PFSK-1 (cell line): Measurements from ENCODE around the gene ZNF644.

Experiments
- FOXP2 ChIP-seq: optimal IDR thresholded peaks from 2 replicates; pipeline ENCODE3; 2011; ENCODE audit warnings: borderline replicate concordance, control low read depth, inconsistent platforms; ENCODE audit not compliant: insufficient read depth; ENCODE audit errors: extremely low read length, extremely low read depth
- POLR2AphosphoS5 ChIP-seq: IDR thresholded peaks from 2 replicates; pipeline ENCODE4 v1.6.1; 2012; ENCODE audit warnings: low read depth, mild to moderate bottlenecking, control low read depth, low read length, moderate library complexity
- SIN3A ChIP-seq: IDR thresholded peaks from 2 replicates; pipeline ENCODE4 v1.6.1; 2012; ENCODE audit warnings: mild to moderate bottlenecking, low read length, moderate library complexity, borderline replicate concordance; ENCODE audit not compliant: insufficient read depth
- TAF1 ChIP-seq: IDR thresholded peaks from 2 replicates; pipeline ENCODE4 v1.6.1; 2012; ENCODE audit warnings: low read length, control low read depth, borderline replicate concordance; ENCODE audit not compliant: insufficient read depth
- TF ChIP-seq, protein P1 (sequence below), 2 experiments: IDR thresholded peaks; 2 replicates each; pipeline versions ENCODE4 v1.6.1 to v1.8.0; 2011 to 2012; ENCODE audit warnings: low read depth in 2 of 2, low read length in 2 of 2, control low read depth in 1 of 2, inconsistent platforms in 1 of 2, mild to moderate bottlenecking in 1 of 2, moderate library complexity in 1 of 2; ENCODE audit not compliant: insufficient read depth in 1 of 2

The ZNF644 gene

GRCh38 chr1:91020967-91021685, 709 bp downstream of the ZNF644 start:
- TF ChIP-seq TAF1: peak; percentile 74; the same call in 1 of the 2 replicates
- no peak for TF ChIP-seq SIN3A
- peak; percentile 69 for TF ChIP-seq POLR2AphosphoS5
- TF ChIP-seq, protein P1, sequence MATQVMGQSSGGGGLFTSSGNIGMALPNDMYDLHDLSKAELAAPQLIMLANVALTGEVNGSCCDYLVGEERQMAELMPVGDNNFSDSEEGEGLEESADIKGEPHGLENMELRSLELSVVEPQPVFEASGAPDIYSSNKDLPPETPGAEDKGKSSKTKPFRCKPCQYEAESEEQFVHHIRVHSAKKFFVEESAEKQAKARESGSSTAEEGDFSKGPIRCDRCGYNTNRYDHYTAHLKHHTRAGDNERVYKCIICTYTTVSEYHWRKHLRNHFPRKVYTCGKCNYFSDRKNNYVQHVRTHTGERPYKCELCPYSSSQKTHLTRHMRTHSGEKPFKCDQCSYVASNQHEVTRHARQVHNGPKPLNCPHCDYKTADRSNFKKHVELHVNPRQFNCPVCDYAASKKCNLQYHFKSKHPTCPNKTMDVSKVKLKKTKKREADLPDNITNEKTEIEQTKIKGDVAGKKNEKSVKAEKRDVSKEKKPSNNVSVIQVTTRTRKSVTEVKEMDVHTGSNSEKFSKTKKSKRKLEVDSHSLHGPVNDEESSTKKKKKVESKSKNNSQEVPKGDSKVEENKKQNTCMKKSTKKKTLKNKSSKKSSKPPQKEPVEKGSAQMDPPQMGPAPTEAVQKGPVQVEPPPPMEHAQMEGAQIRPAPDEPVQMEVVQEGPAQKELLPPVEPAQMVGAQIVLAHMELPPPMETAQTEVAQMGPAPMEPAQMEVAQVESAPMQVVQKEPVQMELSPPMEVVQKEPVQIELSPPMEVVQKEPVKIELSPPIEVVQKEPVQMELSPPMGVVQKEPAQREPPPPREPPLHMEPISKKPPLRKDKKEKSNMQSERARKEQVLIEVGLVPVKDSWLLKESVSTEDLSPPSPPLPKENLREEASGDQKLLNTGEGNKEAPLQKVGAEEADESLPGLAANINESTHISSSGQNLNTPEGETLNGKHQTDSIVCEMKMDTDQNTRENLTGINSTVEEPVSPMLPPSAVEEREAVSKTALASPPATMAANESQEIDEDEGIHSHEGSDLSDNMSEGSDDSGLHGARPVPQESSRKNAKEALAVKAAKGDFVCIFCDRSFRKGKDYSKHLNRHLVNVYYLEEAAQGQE (IDR thresholded peaks at IDR 0.05; ENCODE audit: insufficient read depth in 1 of 2, low read depth in 2 of 2, low read length in 2 of 2): no peak
- TF ChIP-seq FOXP2: no peak

GRCh38 chr1:91020486-91020885, 1.3 kb downstream of the ZNF644 start:
- TF ChIP-seq TAF1 (no peak), POLR2AphosphoS5 (no peak), SIN3A (no peak), FOXP2 (no peak)
- TF ChIP-seq, protein P1 (IDR thresholded peaks at IDR 0.05; ENCODE audit: insufficient read depth in 1 of 2, low read depth in 2 of 2, low read length in 2 of 2): no peak

- TF ChIP-seq TAF1: no peak
- TF ChIP-seq POLR2AphosphoS5: no peak
- no peak for TF ChIP-seq SIN3A
- TF ChIP-seq FOXP2: no peak
- TF ChIP-seq, protein P1 (IDR thresholded peaks at IDR 0.05; ENCODE audit: insufficient read depth in 1 of 2, low read depth in 2 of 2, low read length in 2 of 2): no peak
Measured at GRCh38 chr1:91018006-91018405, 3.8 kb downstream of the ZNF644 start.

DNA sequence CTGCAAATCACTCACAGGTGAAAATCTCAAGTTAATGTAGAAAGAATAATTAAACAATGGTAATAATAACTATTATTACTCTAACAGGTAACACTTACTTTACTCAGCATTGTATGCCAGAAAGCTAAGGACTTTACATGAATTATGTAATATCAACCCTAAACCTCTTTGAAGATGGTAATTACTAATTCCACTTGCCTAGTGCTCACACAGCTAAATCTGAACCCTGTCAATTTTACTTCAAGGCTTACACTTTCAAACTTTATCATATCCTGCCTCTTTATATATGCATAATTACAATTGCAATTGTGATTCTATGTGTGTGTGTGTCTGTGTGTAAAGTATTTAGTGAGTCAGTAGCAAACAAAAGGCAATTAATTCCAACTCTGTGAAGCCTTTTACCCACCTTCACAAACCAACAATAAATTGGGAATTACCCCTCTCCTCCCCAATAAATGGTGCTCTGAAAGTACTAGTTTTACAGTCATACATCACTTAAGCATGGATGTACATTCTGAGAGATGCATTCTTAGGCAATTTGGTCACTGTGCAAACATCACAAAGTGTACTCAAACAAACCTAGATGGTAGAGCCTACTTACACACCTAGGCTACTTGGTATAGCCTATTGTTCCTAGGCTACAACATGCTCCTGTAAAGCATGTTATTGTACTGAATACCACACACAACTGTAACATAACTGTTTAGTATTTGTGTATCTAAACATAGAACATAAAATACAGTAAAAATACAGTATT, 5.9 kb downstream of the ZNF644 start:
- TF ChIP-seq, protein P1 (IDR thresholded peaks at IDR 0.05; ENCODE audit: insufficient read depth in 1 of 2, low read depth in 2 of 2, low read length in 2 of 2): no peak
- TF ChIP-seq FOXP2 (no peak), SIN3A (no peak), TAF1 (no peak), POLR2AphosphoS5 (no peak)
